Central memory CD4-positive, alpha-beta T cell (primary cell): ENCODE results near the gene CDHR2.
"Not testable (repeated sequence)": the region's sequence is repeated elsewhere in the genome, so short reads cannot be mapped to it uniquely, and the experiment has no call there.

Source experiments
- DNase-seq: peaks from one replicate; pipeline ENCODE4 v3.0.0; 2022

The CDHR2 gene

DNA sequence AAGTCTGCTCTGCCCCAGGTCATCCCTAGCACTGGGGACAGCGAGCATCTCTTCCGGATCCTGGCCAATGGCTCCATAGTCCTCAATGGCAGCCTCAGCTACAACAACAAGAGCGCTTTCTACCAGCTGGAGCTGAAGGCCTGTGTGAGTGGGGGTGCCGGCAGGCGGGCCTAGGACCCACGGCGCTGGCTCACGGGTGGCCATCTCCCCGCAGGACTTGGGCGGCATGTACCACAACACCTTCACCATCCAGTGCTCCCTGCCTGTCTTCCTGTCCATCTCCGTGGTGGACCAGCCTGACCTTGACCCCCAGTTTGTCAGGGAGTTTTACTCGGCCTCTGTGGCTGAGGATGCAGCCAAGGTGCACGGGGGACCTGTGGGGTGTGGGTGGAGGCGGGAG lies 25.9 kb downstream of the CDHR2 start:
- no peak for DNase-seq

DNA sequence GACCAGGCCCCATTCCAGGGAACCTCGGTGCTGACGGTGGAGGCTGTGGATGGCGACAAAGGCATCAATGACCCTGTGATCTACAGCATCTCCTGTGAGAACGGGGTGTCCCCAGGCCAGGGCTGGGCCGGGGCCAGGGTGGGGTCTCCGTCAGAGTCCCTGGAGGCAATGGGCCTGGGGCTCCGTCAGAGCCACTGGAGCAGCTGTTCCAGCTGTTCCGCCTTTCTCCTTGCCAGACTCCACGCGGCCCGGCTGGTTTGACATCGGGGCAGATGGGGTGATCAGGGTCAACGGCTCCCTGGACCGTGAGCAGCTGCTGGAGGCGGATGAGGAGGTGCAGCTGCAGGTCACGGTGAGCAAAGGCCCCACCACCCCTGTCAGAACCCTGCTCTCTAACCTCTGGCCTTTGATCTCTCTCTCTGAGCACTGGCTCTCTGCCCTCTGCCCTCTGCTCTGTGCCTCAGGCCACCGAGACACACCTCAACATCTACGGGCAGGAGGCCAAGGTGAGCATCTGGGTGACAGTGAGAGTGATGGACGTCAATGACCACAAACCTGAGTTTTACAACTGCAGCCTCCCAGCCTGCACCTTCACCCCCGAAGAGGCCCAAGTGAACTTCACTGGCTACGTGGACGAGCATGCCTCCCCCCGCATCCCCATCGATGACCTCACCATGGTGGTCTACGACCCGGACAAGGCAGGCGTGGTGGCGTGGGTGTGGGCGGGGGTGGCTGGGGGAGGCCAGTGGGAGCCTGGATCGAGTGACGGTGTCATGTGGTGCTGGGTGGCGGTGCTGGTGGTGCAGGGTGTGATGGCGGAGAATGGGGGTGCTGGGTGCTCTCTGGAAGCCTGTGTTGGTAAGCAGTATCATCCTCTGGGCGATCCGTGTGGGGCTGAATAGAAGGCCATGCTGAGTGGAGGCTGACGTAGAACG lies 26.6 kb downstream of the CDHR2 start:
- no peak for DNase-seq

DNA sequence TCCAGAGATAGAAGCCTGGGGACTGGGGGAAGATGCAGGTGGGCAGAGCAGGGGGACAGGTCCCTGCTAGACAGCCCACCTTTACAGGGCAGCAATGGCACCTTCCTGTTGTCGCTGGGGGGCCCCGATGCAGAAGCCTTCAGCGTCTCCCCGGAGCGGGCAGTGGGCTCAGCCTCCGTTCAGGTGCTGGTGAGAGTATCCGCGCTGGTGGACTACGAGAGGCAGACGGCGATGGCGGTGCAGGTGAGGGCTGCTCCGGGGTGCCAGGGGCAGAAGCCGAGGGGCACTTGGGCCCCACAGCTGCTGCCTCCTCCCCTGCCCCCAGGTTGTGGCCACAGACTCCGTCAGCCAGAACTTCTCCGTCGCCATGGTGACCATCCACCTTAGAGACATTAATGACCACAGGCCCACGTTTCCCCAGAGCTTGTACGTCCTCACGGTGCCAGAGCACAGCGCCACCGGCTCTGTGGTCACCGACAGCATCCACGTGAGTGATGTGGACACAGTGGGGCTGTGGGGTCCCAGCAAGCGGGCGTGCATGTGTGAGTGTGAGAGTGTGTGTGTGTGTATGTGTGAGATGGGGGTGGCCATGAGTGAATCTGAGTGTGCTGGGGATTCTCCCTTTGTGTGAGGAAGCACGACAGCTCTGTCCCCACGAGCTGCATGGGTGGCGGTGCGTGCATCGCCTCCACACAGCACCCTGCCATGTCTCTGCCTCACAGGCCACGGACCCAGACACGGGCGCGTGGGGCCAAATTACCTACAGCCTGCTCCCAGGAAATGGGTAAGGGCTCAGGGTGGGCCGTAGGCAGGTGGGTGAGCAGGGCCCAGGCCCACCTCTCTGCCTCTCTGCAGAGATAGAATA lies 28.4 kb downstream of the CDHR2 start:
- no peak for DNase-seq

DNA sequence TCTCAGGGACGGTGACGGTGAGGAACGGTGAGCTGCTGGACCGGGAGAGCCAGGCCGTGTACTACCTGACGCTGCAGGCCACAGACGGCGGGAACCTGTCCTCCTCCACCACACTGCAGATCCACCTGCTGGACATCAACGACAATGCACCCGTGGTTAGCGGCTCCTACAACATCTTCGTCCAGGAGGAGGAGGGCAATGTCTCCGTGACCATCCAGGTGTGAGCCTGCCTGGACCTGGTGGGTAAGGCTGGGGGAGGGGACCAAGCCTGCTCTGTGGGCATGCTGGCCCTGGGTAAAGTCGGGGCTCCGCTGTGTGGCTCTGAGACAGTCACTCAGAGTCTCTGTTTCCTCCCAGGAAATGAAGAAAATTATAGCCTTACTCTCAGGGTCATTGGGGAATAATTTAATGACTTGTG lies 29.3 kb downstream of the CDHR2 start:
- DNase-seq, result peak; percentile 36

DNA sequence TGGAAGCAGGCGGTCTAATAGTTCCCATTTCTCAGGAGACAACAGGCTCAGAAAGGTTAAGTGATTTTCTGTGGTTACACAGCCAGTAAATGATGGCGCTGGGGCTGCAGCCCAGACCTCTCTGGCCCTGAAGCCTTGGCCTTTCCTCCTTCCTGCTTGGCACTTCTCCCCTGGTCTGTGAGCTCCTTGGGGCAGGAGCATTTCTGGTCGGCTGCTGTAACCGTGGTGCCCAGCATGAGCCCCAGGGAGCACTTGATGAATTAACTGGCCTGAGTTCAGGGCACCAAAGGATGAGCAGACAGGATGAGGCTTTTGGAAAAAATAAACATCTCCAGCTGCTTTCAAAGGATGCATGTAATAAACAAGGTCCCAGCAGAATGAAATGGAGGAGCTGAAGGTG lies 30.2 kb downstream of the CDHR2 start:
- no peak for DNase-seq

DNA sequence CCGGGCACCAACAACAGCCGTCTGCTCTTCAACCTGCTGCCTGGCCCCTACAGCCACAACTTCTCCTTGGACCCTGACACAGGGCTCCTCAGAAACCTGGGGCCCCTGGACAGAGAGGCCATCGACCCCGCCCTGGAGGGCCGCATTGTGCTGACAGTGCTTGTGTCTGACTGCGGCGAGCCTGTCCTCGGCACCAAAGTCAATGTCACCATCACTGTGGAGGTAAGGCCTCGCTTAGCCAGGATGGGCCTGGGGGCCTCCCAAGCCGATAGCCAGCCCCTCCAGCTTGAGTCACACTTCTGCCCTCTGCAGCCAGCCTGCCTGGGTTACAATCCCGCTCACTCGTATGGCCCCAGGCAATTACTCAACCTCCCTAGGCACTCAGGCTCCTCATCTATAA lies 32.2 kb downstream of the CDHR2 start:
- no peak for DNase-seq

GRCh38 chr5:176583076-176583475 lies 33.9 kb downstream of the CDHR2 start:
- no peak for DNase-seq

- DNase-seq, result no peak
These were observed 38.3 kb downstream of the CDHR2 start for GRCh38 chr5:176587398-176587797.

- DNase-seq, result no peak
These were observed 39.2 kb downstream of the CDHR2 start for GRCh38 chr5:176588297-176588696.

- no peak for DNase-seq
These were observed 40.1 kb downstream of the CDHR2 start for GRCh38 chr5:176589039-176589769.

GRCh38 chr5:176590035-176590717 lies 41.0 kb downstream of the CDHR2 start:
- DNase-seq, result no peak

DNA sequence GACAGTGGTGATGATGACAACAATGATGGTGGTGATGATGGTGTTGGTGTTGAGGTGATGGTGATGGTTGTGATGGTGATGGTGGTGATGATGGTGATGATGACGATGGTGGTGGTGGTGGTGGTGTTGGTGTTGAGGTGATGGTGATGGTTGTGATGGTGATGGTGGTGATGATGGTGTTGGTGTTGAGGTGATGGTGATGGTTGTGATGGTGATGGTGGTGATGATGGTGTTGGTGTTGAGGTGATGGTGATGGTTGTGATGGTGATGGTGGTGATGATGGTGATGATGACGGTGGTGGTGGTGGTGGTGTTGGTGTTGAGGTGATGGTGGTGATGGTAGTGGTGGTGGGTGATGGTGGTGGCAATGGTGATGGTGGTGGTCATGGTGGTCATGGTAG lies 42.5 kb downstream of the CDHR2 start:
- not testable (repeated sequence) for DNase-seq

DNA sequence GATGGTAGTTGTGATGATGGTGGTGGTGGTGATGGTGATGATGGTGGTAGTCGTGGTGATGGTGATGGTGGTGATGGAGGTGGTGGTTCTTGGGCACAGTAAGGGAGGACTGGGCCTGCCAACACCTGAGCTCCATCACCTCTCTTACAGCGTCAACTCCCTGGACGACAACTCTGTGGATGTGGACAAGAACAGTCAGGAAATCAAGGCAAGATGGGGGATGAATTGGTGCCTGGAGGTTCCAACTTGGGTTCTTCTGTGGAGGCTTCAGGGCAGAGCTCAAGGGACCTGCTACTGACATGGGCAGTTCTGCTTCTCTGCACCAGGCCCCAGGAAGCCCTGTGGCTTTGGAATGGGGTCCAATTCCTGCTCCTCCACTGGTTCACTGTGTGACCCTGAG lies 43.4 kb downstream of the CDHR2 start:
- DNase-seq, result no peak

- no peak for DNase-seq
These were observed 44.2 kb downstream of the CDHR2 start for GRCh38 chr5:176593273-176593869.

DNA sequence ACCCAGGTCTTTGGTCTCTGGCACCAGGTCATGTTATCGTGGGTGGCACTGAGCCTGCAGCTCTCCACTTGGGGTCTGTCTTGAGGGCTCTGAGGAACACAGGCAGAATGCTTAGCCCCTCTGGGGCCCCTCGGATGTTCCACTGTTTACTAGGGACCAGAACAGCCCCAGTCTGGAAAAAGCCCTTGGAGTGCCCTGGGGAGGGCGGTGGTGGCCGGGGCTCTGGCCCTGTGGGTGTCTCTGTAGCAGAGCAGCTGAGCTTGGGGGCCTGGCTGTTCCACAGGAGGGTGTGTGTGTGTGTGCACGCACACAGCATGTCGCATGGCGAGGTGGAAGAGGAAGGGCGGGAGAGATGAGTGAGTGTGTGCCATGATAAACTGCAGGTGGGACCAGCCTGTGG lies 45.4 kb downstream of the CDHR2 start:
- DNase-seq, result no peak

- no peak for DNase-seq
These were observed 46.3 kb downstream of the CDHR2 start for GRCh38 chr5:176595386-176595943.

GRCh38 chr5:176596069-176596644 lies 47.0 kb downstream of the CDHR2 start:
- DNase-seq, result no peak

DNA sequence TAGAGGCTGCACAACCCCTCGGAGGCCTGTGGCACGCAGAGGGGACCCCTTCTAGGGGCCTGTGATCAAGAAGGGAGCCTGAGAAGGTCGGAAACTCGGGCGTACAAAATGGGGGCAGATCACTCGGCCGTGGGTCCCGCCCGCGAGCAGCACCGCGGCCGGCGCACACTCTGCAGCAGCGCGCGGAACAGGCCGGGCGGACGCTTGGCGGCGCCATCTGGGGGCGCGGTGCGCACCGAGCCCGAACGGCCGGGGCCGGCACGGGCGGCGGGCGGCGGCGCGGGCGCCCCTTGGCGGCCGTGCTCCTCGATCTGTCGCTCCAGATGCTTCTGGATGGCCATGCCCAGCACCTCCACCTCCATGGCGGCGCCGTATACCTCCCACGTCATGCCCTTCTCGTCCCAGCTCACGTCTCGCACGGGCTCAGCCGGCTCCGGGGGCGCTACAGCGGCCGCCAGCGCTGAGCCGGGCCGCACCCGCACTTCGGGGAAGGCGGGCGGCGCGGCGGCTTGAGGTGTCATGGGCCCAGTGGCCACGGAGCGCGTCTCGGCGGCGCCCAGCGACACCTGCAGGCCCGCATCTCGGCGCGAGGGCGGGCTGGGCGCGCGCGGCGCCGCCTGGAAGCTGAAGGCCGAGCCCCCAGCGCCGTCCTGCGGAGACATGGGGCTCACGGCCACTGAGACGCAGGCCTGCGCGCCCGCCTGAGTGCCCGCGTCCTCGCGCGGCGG lies 47.7 kb downstream of the CDHR2 start:
- DNase-seq, result peak; percentile 65

GRCh38 chr5:176597417-176598389 lies 48.6 kb downstream of the CDHR2 start:
- DNase-seq, result no peak
